PFSK-1 (cell line): Measurements from ENCODE around the gene CEP97.

Source experiments
- FOXP2 ChIP-seq: optimal IDR thresholded peaks from 2 replicates; pipeline ENCODE3; 2011; ENCODE audit warnings: borderline replicate concordance, control low read depth, inconsistent platforms; ENCODE audit not compliant: insufficient read depth; ENCODE audit errors: extremely low read length, extremely low read depth
- TAF1 ChIP-seq: IDR thresholded peaks from 2 replicates; pipeline ENCODE4 v1.6.1; 2012; ENCODE audit warnings: low read length, control low read depth, borderline replicate concordance; ENCODE audit not compliant: insufficient read depth

DNA sequence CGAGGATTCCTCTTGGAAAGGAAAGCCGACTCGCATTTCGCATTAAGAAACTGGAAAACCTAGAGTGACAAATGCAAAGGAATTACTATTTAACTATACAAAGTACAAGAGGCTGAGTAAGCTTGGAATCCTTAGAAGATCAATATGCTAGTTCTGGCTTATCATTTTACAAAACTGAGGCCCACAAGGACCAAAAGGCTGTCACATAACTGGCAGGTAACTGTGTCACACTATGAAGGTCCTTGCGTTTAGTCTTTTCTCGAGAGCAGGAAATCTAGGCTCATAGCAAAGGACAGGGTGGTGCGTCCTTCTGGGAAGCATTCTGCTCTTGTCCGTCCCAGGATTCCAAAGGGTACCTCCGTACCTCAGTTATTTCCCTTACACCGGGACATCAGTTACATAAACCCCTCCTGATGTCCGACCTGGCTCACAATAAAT lies 38.5 kb upstream of the CEP97 start:
- TF ChIP-seq TAF1 (no peak), FOXP2 (no peak)
